Activated naive CD8-positive, alpha-beta T cell (primary cell): ENCODE measurements around the gene SINHCAF.
A peak's percentile ranks its signal among the peaks of the same experiment; 100 is the strongest.
"Not testable (repeated sequence)": the region's sequence is repeated elsewhere in the genome, so short reads cannot be mapped to it uniquely, and the experiment has no call there.

Source experiments
- H3K27ac Mint-ChIP-seq: one replicate; pipeline ENCODE4 v1.8.0; 2021; ENCODE audit warnings: mixed read lengths
- H3K27me3 Mint-ChIP-seq: one replicate; pipeline ENCODE4 v1.8.0; 2021; ENCODE audit warnings: mixed read lengths
- H3K36me3 Mint-ChIP-seq: one replicate; pipeline ENCODE4 v1.8.0; 2021; ENCODE audit warnings: mixed read lengths
- H3K4me1 Mint-ChIP-seq: one replicate; pipeline ENCODE4 v1.8.0; 2021; ENCODE audit warnings: low read depth, mixed read lengths
- H3K4me3 Mint-ChIP-seq: one replicate; pipeline ENCODE4 v1.8.0; 2021; ENCODE audit warnings: mild to moderate bottlenecking, mixed read lengths
- H3K9me3 Mint-ChIP-seq: one replicate; pipeline ENCODE4 v1.8.0; 2021; ENCODE audit warnings: low read depth, mixed read lengths

SINHCAF gene

DNA sequence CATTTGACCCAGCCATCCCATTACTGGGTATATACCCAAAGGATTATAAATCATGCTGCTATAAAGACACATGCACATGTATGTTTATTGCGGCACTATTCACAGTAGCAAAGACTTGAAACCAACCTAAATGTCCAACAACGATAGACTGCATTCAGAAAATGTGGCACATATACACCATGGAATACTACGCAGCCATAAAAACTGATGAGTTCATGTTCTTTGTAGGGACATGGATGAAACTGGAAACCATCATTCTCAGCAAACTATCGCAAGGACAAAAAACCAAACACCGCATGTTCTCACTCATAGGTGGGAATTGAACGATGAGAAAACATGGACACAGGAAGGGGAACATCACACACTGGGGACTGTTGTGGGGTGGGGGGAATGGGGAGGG is 52.2 kb downstream of the SINHCAF start:
- not testable (repeated sequence) for H3K4me1 Mint-ChIP-seq, H3K9me3 Mint-ChIP-seq, H3K4me3 Mint-ChIP-seq, H3K27me3 Mint-ChIP-seq
- Mint-ChIP-seq H3K27ac (peak overlapping the region; percentile 58), H3K36me3 (peaks cover 11% of the 10 kb centered on the region)

DNA sequence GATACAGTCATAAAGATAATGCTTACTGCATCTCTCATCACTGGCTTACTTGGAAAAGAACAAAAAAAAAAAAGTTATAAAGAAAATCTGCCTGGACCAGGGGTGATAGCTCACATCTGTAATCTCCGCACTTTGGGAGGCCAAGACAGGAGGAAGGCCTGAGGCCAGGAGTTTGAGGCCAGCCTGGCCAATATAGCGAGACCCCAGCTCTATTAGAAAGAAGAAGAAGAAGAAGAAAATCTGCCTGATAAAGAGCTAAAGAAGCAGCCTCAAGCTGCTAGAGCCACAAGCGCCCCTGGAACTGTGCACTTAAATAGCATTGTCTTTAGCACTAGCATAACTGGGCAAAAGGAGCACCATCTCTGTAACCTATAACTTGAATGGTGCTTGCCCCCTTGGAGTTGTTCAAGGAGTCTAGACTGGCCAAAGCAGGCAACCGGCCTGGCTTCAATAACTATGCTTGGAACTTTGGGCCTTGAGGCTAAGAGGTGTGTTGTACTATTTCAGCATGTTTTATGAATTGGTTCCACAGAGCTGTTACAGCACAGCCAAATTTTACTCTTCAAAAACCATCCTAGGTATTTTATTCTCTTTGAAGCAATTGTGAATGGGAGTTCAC is 53.2 kb downstream of the SINHCAF start:
- H3K27me3 Mint-ChIP-seq, result no peaks in the 10 kb centered on the region
- H3K4me3 Mint-ChIP-seq, result no peak overlapping the region
- H3K9me3 Mint-ChIP-seq, result no peaks in the 10 kb centered on the region
- H3K27ac Mint-ChIP-seq, result no peak overlapping the region
- no peaks in the 10 kb centered on the region for H3K4me1 Mint-ChIP-seq
- H3K36me3 Mint-ChIP-seq, result peaks cover 11% of the 10 kb centered on the region

DNA sequence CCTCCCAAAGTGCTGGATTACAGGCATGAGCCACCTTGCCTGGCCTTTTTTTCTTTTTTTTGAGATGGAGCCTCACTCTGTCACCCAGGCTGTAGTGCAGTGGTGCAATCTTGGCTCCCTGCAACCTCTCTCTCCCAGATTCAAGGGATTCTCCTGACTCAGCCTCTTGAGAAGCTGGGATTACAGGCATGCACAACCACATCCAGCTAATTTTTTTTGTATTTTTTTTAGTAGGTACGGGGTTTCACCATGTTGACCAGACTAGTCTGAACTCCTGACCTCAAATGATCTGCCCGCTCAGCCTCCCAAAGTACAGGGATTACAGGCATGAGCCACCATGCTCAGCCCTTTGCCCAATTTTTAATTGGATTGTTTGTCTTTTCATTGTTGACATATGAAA is 58.0 kb downstream of the SINHCAF start:
- Mint-ChIP-seq H3K4me1 (no peaks in the 10 kb centered on the region), H3K27ac (no peak overlapping the region), H3K27me3 (no peaks in the 10 kb centered on the region), H3K4me3 (no peak overlapping the region), H3K36me3 (peaks cover 8% of the 10 kb centered on the region), H3K9me3 (no peaks in the 10 kb centered on the region)

GRCh38 chr12:31265722-31266121 is 60.2 kb downstream of the SINHCAF start:
- Mint-ChIP-seq H3K9me3 (no peaks in the 10 kb centered on the region), H3K27me3 (no peaks in the 10 kb centered on the region), H3K27ac (no peak overlapping the region), H3K4me3 (no peak overlapping the region), H3K36me3 (peaks cover 6% of the 10 kb centered on the region), H3K4me1 (no peaks in the 10 kb centered on the region)

DNA sequence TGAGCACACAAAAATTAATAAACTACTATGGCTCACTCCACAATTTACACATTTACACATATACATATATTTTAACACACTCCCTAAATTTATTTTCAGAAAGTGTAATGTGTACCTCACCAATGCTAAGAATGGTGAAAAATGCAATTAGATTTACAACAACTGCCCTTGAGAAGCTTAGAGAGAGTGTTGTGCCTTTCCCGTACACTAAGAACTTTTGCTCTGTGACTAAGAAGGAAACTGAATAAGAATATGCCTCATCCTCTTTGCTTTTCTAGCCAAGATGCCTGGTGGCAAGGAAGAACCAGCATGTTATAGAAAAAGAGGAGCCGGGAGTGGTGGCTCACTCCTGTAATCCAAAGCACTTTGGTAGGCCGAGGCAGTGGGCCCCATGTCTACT is 62.3 kb downstream of the SINHCAF start:
- no peaks in the 10 kb centered on the region for H3K9me3 Mint-ChIP-seq

GRCh38 chr12:31261744-31262143 is 64.2 kb downstream of the SINHCAF start:
- Mint-ChIP-seq H3K36me3 (no peaks in the 10 kb centered on the region), H3K27ac (no peak overlapping the region), H3K4me3 (no peak overlapping the region), H3K27me3 (no peaks in the 10 kb centered on the region), H3K9me3 (no peaks in the 10 kb centered on the region), H3K4me1 (no peaks in the 10 kb centered on the region)

More for the DNA sequence above, 62.3 kb downstream of the SINHCAF start:
- no peaks in the 10 kb centered on the region for H3K27me3 Mint-ChIP-seq
- no peak overlapping the region for H3K27ac Mint-ChIP-seq
- no peaks in the 10 kb centered on the region for H3K4me1 Mint-ChIP-seq
- H3K36me3 Mint-ChIP-seq, result no peaks in the 10 kb centered on the region
- no peak overlapping the region for H3K4me3 Mint-ChIP-seq

- no peaks in the 10 kb centered on the region for H3K36me3 Mint-ChIP-seq
- H3K4me1 Mint-ChIP-seq, result no peaks in the 10 kb centered on the region
- H3K27ac Mint-ChIP-seq, result no peak overlapping the region
- H3K27me3 Mint-ChIP-seq, result no peaks in the 10 kb centered on the region
- no peak overlapping the region for H3K4me3 Mint-ChIP-seq
- H3K9me3 Mint-ChIP-seq, result no peaks in the 10 kb centered on the region
Measured at GRCh38 chr12:31260840-31261239, 65.1 kb downstream of the SINHCAF start.

- Mint-ChIP-seq H3K9me3 (no peaks in the 10 kb centered on the region), H3K4me3 (no peak overlapping the region), H3K27ac (no peak overlapping the region), H3K36me3 (no peaks in the 10 kb centered on the region), H3K27me3 (no peaks in the 10 kb centered on the region), H3K4me1 (no peaks in the 10 kb centered on the region)
Measured at GRCh38 chr12:31259136-31259886, 66.6 kb downstream of the SINHCAF start.

GRCh38 chr12:31257784-31258183 is 68.2 kb downstream of the SINHCAF start:
- H3K36me3 Mint-ChIP-seq, result no peaks in the 10 kb centered on the region

GRCh38 chr12:31251707-31252611 is 74.0 kb downstream of the SINHCAF start:
- not testable (repeated sequence) for H3K36me3 Mint-ChIP-seq, H3K9me3 Mint-ChIP-seq, H3K4me1 Mint-ChIP-seq, H3K27me3 Mint-ChIP-seq, H3K27ac Mint-ChIP-seq
- peak overlapping the region; percentile 82 for H3K4me3 Mint-ChIP-seq

More at GRCh38 chr12:31257784-31258183, 68.2 kb downstream of the SINHCAF start:
- no peaks in the 10 kb centered on the region for H3K9me3 Mint-ChIP-seq
- H3K27ac Mint-ChIP-seq, result no peak overlapping the region
- no peak overlapping the region for H3K4me3 Mint-ChIP-seq
- H3K4me1 Mint-ChIP-seq, result no peaks in the 10 kb centered on the region
- H3K27me3 Mint-ChIP-seq, result no peaks in the 10 kb centered on the region

DNA sequence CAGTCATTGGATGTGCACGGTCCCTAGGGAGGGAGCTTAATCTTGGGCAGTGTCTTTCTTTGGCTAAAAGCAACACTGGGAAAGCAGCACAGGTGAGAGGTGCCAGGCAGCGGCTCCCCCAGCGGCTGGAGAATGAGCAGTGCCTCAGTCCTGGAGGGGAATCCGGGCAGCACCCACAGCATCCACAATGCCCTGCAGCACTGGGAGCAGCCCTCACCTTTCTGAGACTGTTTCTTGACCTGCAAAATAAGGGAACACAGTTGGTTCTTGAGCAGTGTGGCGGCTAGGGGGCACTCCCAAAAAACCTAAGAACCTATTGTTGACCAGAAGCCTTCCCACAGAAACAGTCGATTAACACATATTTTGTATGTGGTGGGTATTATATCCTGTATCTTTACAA is 75.8 kb downstream of the SINHCAF start:
- Mint-ChIP-seq H3K27ac (no peak overlapping the region), H3K9me3 (no peaks in the 10 kb centered on the region), H3K27me3 (peaks cover 1% of the 10 kb centered on the region), H3K4me3 (no peak overlapping the region), H3K4me1 (no peaks in the 10 kb centered on the region), H3K36me3 (no peaks in the 10 kb centered on the region)

- no peak overlapping the region for H3K4me3 Mint-ChIP-seq
- no peaks in the 10 kb centered on the region for H3K36me3 Mint-ChIP-seq
- H3K9me3 Mint-ChIP-seq, result no peaks in the 10 kb centered on the region
- H3K27ac Mint-ChIP-seq, result no peak overlapping the region
- H3K27me3 Mint-ChIP-seq, result peaks cover 1% of the 10 kb centered on the region
- no peaks in the 10 kb centered on the region for H3K4me1 Mint-ChIP-seq
Measured at GRCh38 chr12:31249356-31249755, 76.6 kb downstream of the SINHCAF start.

DNA sequence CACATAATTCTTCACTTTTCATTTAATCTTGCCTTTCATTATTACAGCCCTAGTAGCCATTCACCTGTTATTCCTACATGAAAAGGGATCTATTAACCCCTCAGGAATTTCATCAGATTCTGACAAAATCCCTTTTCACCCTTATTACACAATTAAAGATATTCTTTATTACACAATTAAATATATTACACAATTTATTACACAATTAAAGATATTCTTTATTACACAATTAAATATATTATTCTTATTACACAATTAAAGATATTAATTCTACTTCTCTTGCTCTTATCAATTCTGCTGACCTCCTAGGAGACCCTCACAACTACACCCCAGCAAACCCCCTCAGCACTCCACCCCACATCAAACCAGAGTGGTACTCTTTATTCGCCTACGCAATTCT is 77.1 kb downstream of the SINHCAF start:
- no peaks in the 10 kb centered on the region for H3K36me3 Mint-ChIP-seq

DNA sequence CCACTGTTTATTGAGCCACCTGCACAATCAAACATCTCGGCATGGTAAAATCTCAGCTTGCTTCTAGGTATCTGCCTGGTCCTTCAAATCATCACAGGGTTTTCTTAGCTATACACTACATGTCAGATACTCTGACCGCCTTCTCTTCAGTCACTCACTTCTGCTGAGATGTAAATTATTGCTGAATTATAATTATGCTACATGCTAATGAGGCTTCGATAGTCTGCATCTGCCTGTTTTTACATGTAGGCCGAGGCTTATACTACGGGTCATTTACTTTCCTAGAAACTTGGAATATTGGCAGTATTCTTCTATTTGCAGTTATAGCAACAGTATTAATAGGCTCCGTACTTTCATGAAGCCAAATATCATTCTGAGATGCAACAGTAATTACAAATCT is 77.6 kb downstream of the SINHCAF start:
- Mint-ChIP-seq H3K9me3 (no peaks in the 10 kb centered on the region), H3K36me3 (no peaks in the 10 kb centered on the region), H3K4me1 (no peaks in the 10 kb centered on the region), H3K4me3 (no peak overlapping the region), H3K27ac (no peak overlapping the region), H3K27me3 (peaks cover 1% of the 10 kb centered on the region)

More for the DNA sequence above, 77.1 kb downstream of the SINHCAF start:
- Mint-ChIP-seq H3K4me3 (no peak overlapping the region), H3K9me3 (no peaks in the 10 kb centered on the region), H3K4me1 (no peaks in the 10 kb centered on the region), H3K27ac (no peak overlapping the region), H3K27me3 (peaks cover 1% of the 10 kb centered on the region)

GRCh38 chr12:31246470-31246850 is 79.5 kb downstream of the SINHCAF start:
- H3K4me3 Mint-ChIP-seq, result no peak overlapping the region
- H3K4me1 Mint-ChIP-seq, result no peaks in the 10 kb centered on the region
- H3K27me3 Mint-ChIP-seq, result peaks cover 1% of the 10 kb centered on the region
- no peak overlapping the region for H3K27ac Mint-ChIP-seq
- H3K9me3 Mint-ChIP-seq, result no peaks in the 10 kb centered on the region
- no peaks in the 10 kb centered on the region for H3K36me3 Mint-ChIP-seq
